HG02798 (cell line): ENCODE results near the gene SLC25A17.
"Not testable (repeated sequence)": the region's sequence is repeated elsewhere in the genome, so short reads cannot be mapped to it uniquely, and the experiment has no call there.

Experiments used
- ATAC-seq: cut with Tn5 transposase; IDR thresholded peaks from one replicate; pipeline ENCODE4 v1.9.1; 2021; ENCODE audit warnings: mild to moderate bottlenecking; ENCODE audit not compliant: unreplicated experiment, poor library complexity

Gene SLC25A17

DNA sequence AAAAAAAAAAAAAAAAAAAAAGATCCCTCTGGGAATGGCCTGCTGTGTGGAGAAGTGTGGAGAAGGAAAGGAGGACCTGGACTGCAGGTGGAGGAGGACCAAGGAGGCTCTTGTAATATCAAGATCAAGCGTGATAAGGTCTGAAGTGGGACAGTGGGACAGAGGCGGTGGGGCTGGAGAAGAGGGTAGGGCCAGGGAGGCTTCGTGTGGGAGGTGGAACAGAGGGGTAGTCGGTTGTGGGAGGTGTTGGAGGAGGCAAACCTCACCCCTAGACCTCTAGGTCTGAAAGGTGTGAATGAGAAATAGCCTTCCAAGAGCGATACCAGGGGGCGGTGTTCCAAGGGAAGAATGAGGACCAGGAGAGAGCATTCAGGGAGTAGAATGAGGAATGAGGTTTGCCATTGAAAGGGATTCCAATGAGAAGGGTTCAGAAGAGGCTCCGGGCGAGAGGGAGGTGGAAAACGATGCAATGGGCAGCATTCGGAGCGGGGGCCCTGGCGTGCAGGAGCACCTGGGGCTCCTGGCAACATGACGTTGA lies 95.7 kb downstream of the SLC25A17 start:
- ATAC-seq: no peak

DNA sequence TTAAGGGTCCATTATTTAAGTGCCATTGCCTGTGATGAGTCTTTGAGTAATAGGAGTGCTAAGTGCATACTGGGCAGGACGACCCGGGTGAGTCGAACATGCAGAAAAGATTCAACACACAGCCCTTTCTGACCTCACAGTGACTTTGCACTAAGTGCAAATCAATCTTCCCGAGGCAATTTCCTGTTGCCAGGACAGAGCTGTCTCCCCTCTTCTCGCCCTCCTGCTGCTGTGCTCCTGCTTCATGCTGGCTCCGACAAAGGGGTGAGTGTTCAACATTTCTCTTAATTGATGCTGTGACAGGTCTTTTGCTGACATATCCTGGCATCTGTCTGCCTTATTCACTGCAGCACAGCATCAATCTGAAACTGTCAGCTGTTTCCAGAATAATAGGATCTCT lies 97.9 kb downstream of the SLC25A17 start:
- no peak for ATAC-seq

DNA sequence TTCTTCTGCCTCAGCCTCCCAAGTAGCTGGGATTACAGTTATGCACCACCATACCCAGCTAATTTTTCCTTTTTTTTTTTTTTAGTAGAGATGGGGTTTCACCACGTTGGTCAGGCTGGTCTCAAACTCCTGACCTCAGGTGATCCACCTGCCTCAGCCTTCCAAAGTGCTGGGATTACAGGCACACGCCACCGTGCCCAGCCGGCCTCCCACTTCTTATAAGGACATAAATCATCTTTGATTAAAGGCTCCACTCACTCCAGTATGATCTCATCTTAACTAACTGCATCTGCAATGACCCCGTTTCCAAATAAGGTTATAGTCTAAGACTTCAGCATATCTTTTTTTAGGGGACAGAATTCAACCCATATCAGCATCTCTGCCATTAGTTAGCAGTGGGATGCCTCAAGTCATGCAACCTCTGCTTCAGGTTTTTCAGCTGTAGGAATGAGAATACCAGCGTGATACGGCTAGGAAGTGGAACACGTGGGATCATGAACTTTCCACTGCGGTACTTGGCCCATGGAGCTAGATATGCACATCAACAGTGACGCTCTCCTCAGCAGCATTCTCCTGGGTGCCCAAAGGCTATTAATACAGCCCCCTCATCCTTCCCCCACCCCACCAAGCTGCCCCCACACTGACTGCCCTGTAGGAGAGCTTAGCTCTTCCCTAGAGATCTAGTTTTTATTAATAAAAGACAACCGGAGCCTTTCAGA lies 98.4 kb downstream of the SLC25A17 start:
- no peak for ATAC-seq

DNA sequence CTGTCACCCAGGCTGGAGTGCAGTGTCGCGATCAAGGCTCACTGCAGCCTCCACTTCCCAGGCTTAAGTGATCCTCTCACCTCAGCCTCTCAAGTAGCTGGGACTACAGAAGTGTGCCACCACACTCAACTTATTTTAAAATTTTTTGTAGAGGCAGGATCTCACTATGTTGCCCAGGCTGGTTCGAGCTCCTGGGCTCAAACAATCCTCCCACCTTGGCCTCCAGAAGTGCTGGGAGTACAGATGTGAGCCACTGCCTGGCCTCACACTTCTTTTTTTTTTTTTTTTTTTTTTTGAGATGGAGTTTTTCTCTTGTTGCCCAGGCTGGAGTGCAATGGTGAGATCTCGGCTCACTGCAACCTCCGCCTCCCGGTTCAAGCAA lies 99.0 kb downstream of the SLC25A17 start:
- ATAC-seq: not testable (repeated sequence)
